GM18870 (cell line): ENCODE data around the gene BTBD10.
A peak's percentile ranks its signal among the peaks of the same experiment; 100 is the strongest.

ENCODE experiments used
- ATAC-seq: cut with Tn5 transposase; IDR thresholded peaks from one replicate; pipeline ENCODE4 v1.9.1; 2021; ENCODE audit warnings: moderate library complexity; ENCODE audit not compliant: unreplicated experiment

Gene BTBD10

DNA sequence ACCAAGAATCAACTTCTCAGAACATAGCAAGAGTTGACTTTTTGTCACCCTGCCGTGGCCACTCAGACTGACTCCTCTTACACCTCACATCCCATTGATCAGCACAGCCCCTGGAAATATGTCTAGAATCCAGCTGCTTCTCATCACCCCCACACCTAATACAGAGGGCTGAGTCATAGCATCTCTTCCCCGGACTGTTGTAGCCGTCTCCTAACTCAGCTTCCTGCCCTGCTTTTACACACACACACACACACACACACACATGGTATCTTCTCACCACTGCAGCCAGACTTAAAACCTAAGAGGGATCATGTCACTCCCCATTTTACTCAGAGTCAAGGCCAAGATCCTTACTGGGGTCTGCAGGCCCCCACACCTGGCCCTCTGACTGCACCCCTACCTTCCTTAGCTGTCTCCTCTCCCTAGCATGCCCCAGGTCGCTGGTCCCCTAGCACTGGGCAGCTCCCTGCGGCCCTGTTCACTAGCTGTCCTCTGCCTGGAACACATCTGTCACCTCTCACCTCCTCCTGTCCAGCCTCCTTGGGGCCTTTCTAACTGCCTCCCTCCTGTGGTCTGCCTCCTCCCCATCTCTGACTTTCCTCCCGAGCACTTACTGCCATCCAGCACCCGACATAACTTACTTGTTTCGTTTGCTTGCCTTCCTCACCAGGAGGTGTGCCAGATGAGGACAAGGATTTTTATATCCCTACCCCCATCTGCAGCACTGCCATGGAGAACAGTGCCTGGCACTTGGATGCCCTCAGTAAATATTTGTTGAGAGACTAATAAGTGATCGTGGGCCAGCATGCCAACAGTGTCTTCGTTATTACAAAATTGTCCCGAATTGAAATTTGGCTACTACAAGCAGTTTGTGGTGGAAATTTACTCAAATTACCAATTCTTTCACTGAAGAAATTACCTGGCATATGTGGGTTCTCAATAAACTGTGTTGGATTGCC is 123.5 kb downstream of the BTBD10 start:
- ATAC-seq: no peak

DNA sequence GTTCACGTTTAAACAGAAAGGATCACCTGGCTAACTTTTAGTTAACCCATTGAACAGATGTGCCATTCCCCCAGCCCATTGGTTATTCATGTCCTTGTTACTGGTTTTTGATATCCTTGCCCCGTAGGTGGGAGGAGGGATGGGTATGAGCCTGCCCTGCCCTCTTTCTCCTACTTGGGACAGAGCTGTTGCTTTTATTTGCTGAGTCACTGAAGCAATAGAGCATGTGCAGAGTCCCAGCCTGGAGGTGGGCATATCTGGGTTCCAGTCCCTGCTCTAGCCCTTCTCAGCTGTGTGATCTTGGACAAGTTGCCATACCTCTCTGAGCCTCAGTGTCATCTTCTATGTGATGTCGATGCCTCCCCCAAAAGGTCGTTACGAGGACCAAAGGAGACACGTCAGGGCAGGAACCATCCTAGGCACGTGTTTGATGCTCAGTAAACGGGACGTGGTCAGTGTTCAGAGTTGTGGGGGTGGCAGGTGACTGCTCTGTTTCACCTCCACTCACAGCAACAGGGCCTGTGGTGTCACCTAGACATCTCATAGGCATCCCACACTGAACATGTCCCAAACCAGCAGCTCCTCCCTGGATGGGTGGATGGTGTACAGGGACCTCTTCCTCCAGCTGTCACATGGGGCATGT is 124.5 kb downstream of the BTBD10 start:
- ATAC-seq: no peak

DNA sequence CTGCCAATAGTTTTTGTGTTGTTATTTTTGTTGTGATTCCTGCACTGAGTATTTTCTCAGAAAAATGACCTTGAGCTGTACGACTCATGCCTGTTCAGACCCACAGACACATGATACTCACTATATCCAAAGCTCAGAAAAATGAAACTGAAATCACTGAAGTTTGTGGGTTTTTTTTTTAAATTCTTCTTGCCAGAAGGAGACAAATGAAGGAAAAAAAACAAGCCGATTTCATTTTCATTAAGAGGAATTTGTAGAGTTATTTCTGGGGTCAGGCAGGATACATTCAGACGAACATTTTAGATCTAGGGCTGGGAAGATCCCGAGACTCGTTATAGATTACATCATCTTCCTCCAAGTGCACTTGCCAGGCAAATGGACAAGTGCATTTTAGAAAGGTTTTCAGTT is 125.0 kb downstream of the BTBD10 start:
- ATAC-seq: peak; percentile 35
